Lung (tissue), 12 donors: ENCODE measurements around the gene PDE2A. TPM values are rescaled to one million over a fixed set of nuclear protein-coding genes. Genes with fewer than 3 reads are reported as not detected.

ENCODE experiments used
- ATAC-seq: fragments of 200-7000 bp; cut with Tn5 transposase; one replicate; pipeline ENCODE4 v1.9.1; 2020; ENCODE audit warnings: moderate number of reproducible peaks; ENCODE audit not compliant: insufficient read depth, low FRiP score
- DNase-seq, 3 donors: peaks; one replicate each; pipeline ENCODE4 v3.0.0-alpha.2; 2013 to 2017
- H3K27ac ChIP-seq, 2 donors: one replicate each; pipeline ENCODE4 v1.5.1; 2013; ENCODE audit warnings: mild to moderate bottlenecking in 2 of 2, moderate library complexity in 2 of 2, control low read depth in 1 of 2, inconsistent platforms in 1 of 2, low read depth in 1 of 2, low read length in 1 of 2
- H3K27me3 ChIP-seq, 3 donors: one replicate each; pipeline ENCODE4 v1.5.1; 2013; ENCODE audit warnings: low read length in 2 of 3; ENCODE audit not compliant: control insufficient read depth in 3 of 3, insufficient read depth in 3 of 3
- H3K36me3 ChIP-seq, 4 donors: one replicate each; pipeline ENCODE4 v1.5.1; 2013; ENCODE audit warnings: low read length in 4 of 4, mild to moderate bottlenecking in 1 of 4, moderate library complexity in 1 of 4; ENCODE audit not compliant: control insufficient read depth in 4 of 4, insufficient read depth in 4 of 4
- H3K4me1 ChIP-seq, 5 donors: one replicate each; pipeline ENCODE4 v1.5.1; 2013; ENCODE audit warnings: low read length in 5 of 5, mild to moderate bottlenecking in 2 of 5, moderate library complexity in 1 of 5; ENCODE audit not compliant: control insufficient read depth in 5 of 5, insufficient read depth in 5 of 5
- H3K4me3 ChIP-seq: one replicate; pipeline ENCODE4 v1.5.1; 2013; ENCODE audit warnings: mild to moderate bottlenecking, control low read depth, moderate library complexity
- H3K9ac ChIP-seq, 2 donors: one replicate each; pipeline ENCODE4 v1.5.1; 2013; ENCODE audit warnings: low read length in 2 of 2, control low read depth in 1 of 2; ENCODE audit not compliant: insufficient read depth in 1 of 2
- H3K9me3 ChIP-seq, 4 donors: one replicate each; pipeline ENCODE4 v1.5.1; 2013; ENCODE audit warnings: low read length in 3 of 4, mild to moderate bottlenecking in 1 of 4, moderate library complexity in 1 of 4; ENCODE audit not compliant: control insufficient read depth in 4 of 4, insufficient read depth in 3 of 4
- WGBS, 2 donors: extraction: QIAGEN DNeasy Blood & Tissue Kit; methylation state at CpG; one replicate each; pipeline ENCODE4 v1.1.7; 2013; 5-methylcytosine and 5-hydroxymethylcytosine counted together
- polyA plus RNA-seq, 2 donors: library from polyadenylated mRNA; stranded (reverse); fragments of 200-250 nt; gene quantifications; one replicate each; pipeline ENCODE4 v1.2.1, GENCODE V29; 2013
- total RNA-seq, 2 donors: library from RNA; depleted of rRNA in 1 of 2; stranded (reverse); fragments of >200 nt in 1 of 2; gene quantifications; one replicate each; pipeline ENCODE4 v1.2.1, GENCODE V29; 2014 to 2021
- TF ChIP-seq, protein P1 (sequence below): IDR thresholded peaks from 2 replicates; pipeline ENCODE4 v1.5.1; 2012; ENCODE audit warnings: mild to moderate bottlenecking; ENCODE audit errors: control extremely low read depth, extremely low read depth
- donor health status: control.
- donor health status: control.
- donor health status: Bipolar disorder and iron deficiency.
- donor health status: healthy.
- donor health status: DM: yes; HTN: yes; CAD: no.

Gene PDE2A
- total and polyA plus RNA-seq, 4 donors, result 7.7 to 20.5 (median 12.7) TPM

DNA sequence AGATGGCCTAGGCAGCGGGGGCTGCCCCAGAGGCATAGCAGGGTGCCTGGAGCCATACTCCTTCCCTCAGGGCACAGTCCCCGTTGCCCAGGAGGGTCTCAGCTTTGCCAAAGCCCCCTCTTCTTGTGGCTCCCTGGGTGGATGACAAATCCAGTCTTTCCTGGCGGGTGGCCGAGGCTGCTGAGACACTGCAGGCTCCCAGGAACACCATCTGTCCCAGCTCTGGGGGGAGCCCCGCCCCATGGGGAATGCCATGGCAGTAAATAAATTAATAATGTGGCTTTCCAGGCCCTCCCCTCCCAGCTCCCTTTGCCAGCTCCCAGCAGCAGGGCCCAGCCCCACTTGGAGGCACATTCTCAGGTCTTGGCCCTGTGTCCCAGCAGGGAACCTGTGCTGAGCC is 45.0 kb downstream of the PDE2A start:
- Histone ChIP-seq H3K27me3 (peaks cover 0 to 3% (median 0%) of the 10 kb centered on the region in 3 donors), H3K36me3 (no peaks in the 10 kb centered on the region), H3K27ac (no peak overlapping the region), H3K9me3 (no peaks in the 10 kb centered on the region), H3K9ac (no peak overlapping the region), H3K4me3 (no peak overlapping the region), H3K4me1 (peaks cover 5 to 27% (median 21%) of the 10 kb centered on the region in 5 donors)
- DNase-seq (peak in 1 of 3 donors; percentile 47), ATAC-seq (no peak)
- WGBS, 2 donors, result 84 to 94% methylated on average over 5 of the region's 5 CpGs
- TF ChIP-seq, protein P1, sequence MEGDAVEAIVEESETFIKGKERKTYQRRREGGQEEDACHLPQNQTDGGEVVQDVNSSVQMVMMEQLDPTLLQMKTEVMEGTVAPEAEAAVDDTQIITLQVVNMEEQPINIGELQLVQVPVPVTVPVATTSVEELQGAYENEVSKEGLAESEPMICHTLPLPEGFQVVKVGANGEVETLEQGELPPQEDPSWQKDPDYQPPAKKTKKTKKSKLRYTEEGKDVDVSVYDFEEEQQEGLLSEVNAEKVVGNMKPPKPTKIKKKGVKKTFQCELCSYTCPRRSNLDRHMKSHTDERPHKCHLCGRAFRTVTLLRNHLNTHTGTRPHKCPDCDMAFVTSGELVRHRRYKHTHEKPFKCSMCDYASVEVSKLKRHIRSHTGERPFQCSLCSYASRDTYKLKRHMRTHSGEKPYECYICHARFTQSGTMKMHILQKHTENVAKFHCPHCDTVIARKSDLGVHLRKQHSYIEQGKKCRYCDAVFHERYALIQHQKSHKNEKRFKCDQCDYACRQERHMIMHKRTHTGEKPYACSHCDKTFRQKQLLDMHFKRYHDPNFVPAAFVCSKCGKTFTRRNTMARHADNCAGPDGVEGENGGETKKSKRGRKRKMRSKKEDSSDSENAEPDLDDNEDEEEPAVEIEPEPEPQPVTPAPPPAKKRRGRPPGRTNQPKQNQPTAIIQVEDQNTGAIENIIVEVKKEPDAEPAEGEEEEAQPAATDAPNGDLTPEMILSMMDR, result no peak

DNA sequence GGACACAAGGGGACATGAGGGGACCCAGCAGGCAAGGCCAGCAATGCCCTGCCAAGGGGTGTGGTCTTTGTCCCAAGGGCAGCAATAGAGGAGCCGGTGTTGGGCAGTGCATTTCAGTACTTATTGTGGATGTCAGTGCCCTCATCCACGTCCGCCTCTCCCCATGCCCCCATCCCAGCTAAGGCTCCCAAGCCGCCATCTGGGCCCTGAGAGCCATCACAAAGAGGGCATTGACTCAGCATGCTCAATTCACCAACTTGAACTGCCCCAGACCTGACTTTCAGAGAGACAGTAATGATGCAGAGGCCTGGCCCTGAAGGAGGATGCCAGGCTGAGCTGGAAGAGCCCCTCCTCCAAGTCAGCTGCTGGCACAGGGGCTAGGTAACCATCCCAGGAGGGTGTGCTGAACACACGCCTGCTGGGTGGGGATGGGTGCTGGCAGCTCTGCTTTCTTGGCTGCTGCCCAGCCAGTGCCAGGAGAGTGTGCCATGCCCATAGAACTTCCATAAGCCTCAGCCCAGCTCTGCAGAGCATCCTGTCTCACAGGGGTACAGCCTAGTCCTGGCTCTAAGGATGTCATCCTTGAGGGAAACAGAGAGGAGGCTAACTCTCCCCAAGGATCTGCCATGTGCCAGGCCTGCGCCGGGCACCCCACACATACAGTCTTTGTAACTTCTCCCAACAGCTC is 46.5 kb downstream of the PDE2A start:
- Histone ChIP-seq H3K4me3 (no peak overlapping the region), H3K9ac (no peak overlapping the region), H3K27ac (no peak overlapping the region), H3K36me3 (no peaks in the 10 kb centered on the region), H3K27me3 (peaks cover 0 to 3% (median 0%) of the 10 kb centered on the region in 3 donors), H3K9me3 (no peaks in the 10 kb centered on the region), H3K4me1 (peaks cover 5 to 27% (median 21%) of the 10 kb centered on the region in 5 donors)
- DNase-seq (no peak), ATAC-seq (no peak)
- WGBS, 2 donors, result 94 to 96% methylated on average over 7 of the region's 7 CpGs
- TF ChIP-seq, protein P1, result no peak

DNA sequence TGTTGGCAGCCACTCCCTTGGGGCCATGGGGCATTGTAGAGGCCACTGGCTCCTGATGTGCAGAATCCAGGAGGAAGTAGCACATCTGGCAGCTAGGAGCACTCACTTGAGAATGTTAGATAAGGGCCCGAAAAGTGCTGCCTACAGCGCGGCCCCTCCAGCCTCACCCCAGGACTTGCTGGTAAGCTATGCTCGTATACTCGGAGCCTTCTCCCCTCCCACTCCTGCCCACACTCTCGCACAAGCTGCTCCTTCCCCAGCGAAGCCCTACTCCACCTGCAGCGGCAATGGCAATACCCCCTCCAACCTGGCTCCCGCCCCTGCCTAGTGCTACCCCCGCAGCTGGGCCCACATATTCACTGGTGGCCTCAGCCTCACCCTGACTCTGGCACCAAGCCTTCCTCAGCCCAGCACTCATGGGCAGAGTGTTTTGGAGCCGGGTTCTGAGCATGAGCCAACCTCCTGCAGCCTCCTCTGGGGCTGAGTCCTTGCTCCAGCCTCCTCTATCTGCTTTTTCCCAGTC is 47.7 kb downstream of the PDE2A start:
- H3K9ac ChIP-seq, result no peak overlapping the region
- H3K27me3 ChIP-seq, result peaks cover 0 to 5% (median 0%) of the 10 kb centered on the region in 3 donors
- peak overlapping the region; percentile 38 to 60 for H3K27ac ChIP-seq
- DNase-seq (peak in 2 of 3 donors; percentile 34 to 51), ATAC-seq (no peak)
- H3K4me1 ChIP-seq, result peaks cover 5 to 24% (median 21%) of the 10 kb centered on the region in 5 donors
- TF ChIP-seq, protein P1, result no peak
- 59 to 68% methylated on average over 10 to 11 of the region's 11 CpGs for WGBS, 2 donors
- H3K36me3 ChIP-seq, result no peaks in the 10 kb centered on the region
- H3K4me3 ChIP-seq, result no peak overlapping the region
- H3K9me3 ChIP-seq, result no peaks in the 10 kb centered on the region
